Fibroblast of mammary gland (primary cell): ENCODE data around the gene ESRP2.

ENCODE experiments used
- DNase-seq: peaks from one replicate; pipeline ENCODE4 v3.0.0-alpha.2; 2010; ENCODE audit warnings: low read depth
- H3K4me3 ChIP-seq: 2 replicates; pipeline ENCODE4 v1.5.1; 2011; ENCODE audit warnings: low read depth, mild to moderate bottlenecking, low read length, moderate library complexity; ENCODE audit not compliant: control insufficient read depth
- CTCF ChIP-seq: conservative IDR thresholded peaks from 2 replicates; pipeline ENCODE4 v1.5.1; 2011; ENCODE audit warnings: low read depth, low read length, inconsistent platforms; ENCODE audit not compliant: control insufficient read depth, insufficient read depth

The ESRP2 gene

GRCh38 chr16:68235887-68236136, at the start of gene ESRP2:
Gene ESRP2, minus strand, starts transcription at chr16:68236127. Its CDS starts 82 bp downstream, at chr16:68236045.
- no peak for TF ChIP-seq CTCF
- peak within 1 kb of the TSS; percentile 58 for H3K4me3 ChIP-seq
- DNase-seq: no peak

- no peak for DNase-seq
- no peak overlapping the region for H3K4me3 ChIP-seq
- no peak for TF ChIP-seq CTCF
Measured at GRCh38 chr16:68285683-68286082, 49.8 kb upstream of the ESRP2 start.

- no peak for DNase-seq
- no peak for TF ChIP-seq CTCF
- H3K4me3 ChIP-seq: no peak overlapping the region
Measured at GRCh38 chr16:68284847-68285246, 48.9 kb upstream of the ESRP2 start.

GRCh38 chr16:68283801-68284598, 48.1 kb upstream of the ESRP2 start:
- no peak overlapping the region for H3K4me3 ChIP-seq
- DNase-seq: peak; percentile 66
- TF ChIP-seq CTCF: no peak

- H3K4me3 ChIP-seq: no peak overlapping the region
- TF ChIP-seq CTCF: no peak
- no peak for DNase-seq
Measured at GRCh38 chr16:68283346-68283745, 47.4 kb upstream of the ESRP2 start.

GRCh38 chr16:68282064-68282452, 46.1 kb upstream of the ESRP2 start:
- no peak overlapping the region for H3K4me3 ChIP-seq
- TF ChIP-seq CTCF: no peak
- DNase-seq: no peak
